Measurements from ENCODE around the gene ZNF200.

DNA sequence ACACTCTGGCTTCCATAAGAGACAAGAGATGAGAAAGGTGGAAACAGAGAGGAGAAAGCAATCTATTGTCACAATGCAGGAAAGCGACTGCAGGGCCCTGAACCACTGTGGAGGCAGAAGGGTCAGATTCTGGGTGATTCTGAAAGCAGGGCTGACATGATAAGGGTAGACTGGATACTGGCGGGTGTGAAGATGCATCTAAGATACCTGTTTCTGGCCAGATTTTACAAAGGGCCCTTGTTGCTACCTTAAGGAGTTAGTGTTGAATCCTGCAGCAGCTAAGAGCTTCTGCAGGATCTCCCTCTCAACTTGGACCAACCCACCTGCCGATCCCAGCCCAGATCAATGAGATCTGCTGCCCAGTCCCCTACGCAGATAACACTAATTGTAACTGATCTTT, 27.6 kb upstream of the ZNF200 start:
- TF ChIP-seq GATA2 (IDR thresholded peaks at IDR 0.05; ENCODE audit: low read depth, low read length) (no peak), GATA3 (IDR thresholded peaks at IDR 0.05; ENCODE audit: low read depth, low read length) (no peak)

Measured in SH-SY5Y (cell line).